HG03457 (cell line): ENCODE measurements around the gene ANAPC2.

Experiments used
- ATAC-seq: cut with Tn5 transposase; IDR thresholded peaks from one replicate; pipeline ENCODE4 v1.9.1; 2021; ENCODE audit warnings: moderate number of reproducible peaks; ENCODE audit not compliant: unreplicated experiment

Gene ANAPC2, protein sequence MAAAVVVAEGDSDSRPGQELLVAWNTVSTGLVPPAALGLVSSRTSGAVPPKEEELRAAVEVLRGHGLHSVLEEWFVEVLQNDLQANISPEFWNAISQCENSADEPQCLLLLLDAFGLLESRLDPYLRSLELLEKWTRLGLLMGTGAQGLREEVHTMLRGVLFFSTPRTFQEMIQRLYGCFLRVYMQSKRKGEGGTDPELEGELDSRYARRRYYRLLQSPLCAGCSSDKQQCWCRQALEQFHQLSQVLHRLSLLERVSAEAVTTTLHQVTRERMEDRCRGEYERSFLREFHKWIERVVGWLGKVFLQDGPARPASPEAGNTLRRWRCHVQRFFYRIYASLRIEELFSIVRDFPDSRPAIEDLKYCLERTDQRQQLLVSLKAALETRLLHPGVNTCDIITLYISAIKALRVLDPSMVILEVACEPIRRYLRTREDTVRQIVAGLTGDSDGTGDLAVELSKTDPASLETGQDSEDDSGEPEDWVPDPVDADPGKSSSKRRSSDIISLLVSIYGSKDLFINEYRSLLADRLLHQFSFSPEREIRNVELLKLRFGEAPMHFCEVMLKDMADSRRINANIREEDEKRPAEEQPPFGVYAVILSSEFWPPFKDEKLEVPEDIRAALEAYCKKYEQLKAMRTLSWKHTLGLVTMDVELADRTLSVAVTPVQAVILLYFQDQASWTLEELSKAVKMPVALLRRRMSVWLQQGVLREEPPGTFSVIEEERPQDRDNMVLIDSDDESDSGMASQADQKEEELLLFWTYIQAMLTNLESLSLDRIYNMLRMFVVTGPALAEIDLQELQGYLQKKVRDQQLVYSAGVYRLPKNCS

DNA sequence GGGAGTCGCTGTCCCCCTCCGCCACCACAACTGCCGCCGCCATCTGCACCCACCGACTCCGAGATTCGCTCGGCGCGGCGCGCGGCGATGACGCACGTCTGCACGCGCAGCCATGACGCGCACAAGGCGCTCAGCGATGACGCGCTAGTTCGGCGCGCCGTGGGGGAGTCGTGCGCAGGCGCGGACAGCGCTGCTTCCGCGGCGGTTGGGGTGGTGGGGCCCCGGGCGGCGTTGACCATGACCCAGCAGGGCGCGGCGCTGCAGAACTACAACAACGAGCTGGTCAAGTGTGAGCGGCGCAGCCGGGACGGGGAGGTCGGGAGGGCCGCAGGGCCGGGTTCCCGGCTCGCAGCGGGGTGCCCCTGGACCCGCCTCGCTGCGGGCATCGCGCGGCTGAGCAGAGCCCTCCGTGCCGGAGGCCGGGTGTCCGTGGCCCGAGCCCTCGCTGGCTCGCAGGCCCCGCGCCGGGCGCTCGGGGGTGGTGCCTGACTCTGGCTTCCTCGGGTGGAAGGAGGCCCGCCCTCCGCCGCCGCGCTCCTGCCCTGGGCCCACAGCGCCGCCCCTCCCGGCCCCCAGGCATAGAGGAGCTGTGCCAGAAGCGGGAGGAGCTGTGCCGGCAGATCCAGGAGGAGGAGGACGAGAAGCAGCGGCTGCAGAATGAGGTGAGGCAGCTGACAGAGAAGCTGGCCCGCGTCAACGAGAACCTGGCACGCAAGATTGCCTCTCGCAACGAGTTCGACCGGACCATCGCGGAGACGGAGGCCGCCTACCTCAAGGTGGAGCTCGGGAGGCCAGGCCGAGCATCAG lies at the start of gene ANAPC2, which contains the start of gene SSNA1:
TSS of gene ANAPC2 (minus strand) at position 71 of the 807 bp plus-strand sequence. CDS start at position 43, 28 bp downstream.
TSS of gene SSNA1 (plus strand) at position 187 of the 807 bp plus-strand sequence. CDS start at position 238, 51 bp downstream.
- peak; percentile 55 for ATAC-seq

DNA sequence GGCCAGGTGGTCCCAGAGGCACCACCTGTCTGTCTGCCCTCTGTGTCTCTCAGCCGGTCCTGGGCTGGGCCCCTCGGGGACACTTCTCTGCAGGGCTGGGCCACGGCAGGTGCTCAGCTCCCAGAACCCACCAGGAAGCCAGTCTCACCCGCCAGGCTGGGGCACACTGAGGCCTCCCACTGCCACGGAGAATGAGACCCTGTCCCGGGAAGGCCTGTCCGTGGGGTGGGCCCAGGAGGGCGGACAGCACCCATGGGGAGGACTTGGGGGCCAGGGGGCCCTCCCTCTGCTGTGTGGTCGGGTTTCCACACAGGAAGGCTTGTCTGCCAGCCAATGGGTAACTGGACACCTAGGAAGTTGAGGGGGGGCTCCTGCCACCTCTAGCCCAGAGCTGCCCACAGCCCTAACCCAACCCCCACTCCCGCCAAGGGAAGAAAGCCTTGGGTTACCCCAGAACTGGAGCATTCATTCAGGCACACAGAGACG lies 48.6 kb upstream of the ANAPC2 start:
- no peak for ATAC-seq

DNA sequence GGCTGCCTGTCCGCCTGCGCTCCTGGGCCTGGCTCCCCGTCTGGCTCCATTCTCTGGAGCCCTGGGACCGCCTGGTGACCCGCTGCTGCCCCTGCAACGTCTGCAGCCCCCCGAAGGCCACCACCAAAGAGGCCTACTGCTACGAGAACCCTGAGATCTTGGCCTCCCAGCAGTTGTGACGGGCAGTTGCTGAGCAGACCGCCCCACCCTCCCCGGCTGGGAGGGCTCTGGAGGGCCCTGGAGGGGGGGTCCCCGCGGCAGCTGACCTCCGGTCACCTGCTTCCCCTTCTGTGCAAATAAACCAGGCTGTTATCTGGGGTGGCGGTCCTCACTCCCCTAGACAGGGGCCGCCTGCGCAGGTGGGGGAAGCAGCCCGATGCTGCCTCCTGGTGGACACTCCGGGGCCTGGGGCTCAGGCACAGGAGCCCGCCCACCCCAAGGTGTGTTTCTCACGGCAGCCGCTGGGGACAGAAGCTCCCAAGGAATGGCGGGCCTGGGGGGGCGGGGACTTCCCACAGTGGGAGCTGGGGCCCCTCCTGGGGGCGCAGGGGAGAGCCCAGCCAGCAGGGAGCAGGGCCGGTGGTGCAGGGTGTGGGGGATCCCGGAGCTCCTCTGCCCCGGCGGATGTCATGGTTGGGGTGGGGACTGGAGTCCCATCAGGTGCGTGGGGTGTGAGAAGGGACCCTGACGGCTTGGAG lies 48.0 kb upstream of the ANAPC2 start:
- no peak for ATAC-seq

DNA sequence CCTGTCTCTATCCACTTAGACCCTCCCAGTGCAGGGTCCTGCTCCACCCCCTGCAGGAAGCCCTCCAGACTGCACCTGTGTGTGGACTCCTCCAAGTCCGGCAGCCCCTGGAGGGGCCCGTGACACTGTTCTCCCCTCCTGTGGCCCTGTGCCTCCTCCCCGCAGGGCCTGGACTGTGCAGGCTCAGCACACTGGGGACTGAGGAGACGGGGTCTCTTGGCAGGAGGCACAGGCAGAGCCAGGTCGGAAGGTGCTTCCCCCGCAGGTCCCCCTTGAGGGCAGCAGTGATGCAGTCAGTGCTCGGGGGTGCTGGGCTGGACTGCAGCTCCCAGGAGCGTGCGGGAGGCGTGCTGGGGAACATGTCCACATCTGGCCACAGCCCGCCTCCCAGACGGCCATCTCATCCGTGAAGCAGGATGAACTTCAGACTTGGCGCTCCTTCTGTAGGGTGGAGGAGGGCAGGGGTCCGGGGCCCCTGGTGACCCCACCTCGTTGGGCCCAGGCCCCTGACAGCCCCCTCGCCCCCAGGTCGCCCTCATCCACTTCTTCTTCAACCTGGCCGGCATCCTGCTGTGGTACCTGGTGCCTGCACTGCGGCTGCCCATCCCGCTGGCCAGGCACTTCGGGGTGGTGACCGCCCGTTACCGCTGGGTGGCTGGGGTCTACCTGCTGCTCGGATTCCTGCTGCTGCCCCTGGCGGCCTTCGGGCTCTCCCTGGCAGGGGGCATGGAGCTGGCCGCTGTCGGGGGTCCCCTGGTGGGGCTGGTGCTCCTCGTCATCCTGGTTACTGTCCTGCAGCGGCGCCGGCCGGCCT lies 47.3 kb upstream of the ANAPC2 start:
- no peak for ATAC-seq

DNA sequence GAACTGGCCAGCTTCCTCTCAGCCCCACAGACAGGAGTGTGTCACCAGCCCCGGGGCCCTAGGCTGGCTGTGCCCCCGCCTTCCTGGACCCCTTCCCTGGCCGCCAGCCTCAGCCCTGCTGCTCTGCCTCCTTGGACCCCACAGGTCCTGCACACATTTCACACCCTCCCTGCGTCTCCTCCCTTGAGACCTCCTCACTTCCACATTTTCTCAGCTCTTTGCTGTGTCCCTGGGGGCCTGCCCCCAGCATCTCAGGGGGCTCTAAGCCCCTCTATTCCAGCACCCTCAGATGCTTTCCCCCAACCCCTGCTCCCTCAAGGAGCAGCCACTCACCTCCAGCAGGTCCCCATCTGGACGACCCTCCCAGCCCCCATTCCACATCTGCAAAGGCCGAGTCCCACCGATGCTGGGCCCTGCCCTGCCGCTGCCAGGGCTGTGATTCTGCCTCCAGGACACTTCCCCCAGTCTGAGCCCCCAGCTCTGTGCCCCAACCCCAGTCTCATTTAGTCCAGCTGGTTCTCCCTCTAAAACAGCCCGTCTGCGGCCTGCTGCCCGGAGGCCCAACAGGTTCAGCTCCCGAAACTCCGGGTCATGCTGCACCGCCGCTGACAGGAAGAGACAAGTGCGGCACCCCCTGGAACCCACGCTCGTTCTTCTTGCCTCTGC lies 46.5 kb upstream of the ANAPC2 start:
- ATAC-seq = no peak

DNA sequence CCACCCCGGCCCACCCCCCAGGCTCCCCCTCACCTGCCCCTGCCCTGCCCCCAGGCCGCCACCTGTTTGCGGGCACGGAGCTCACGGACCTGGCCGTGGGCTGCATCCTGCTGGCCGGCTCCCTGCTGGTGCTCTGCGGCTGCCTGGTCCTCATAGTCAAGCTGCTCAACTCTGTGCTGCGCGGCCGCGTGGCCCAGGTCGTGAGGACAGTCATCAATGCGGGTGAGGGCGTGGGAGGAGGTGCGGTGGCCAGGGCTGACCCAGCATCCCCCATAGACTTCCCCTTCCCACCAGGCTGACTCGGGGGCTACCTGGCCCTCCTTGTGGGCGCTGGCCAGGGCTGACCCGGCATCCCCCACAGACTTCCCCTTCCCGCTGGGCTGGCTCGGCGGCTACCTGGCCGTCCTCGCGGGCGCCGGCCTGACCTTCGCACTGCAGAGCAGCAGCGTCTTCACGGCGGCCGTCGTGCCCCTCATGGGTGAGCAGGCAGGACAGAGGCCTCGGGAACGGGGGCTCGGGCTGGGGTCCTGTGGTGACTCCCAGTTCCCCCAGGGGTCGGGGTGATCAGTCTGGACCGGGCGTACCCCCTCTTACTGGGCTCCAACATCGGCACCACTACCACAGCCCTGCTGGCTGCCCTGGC lies 45.8 kb upstream of the ANAPC2 start:
- ATAC-seq = no peak

DNA sequence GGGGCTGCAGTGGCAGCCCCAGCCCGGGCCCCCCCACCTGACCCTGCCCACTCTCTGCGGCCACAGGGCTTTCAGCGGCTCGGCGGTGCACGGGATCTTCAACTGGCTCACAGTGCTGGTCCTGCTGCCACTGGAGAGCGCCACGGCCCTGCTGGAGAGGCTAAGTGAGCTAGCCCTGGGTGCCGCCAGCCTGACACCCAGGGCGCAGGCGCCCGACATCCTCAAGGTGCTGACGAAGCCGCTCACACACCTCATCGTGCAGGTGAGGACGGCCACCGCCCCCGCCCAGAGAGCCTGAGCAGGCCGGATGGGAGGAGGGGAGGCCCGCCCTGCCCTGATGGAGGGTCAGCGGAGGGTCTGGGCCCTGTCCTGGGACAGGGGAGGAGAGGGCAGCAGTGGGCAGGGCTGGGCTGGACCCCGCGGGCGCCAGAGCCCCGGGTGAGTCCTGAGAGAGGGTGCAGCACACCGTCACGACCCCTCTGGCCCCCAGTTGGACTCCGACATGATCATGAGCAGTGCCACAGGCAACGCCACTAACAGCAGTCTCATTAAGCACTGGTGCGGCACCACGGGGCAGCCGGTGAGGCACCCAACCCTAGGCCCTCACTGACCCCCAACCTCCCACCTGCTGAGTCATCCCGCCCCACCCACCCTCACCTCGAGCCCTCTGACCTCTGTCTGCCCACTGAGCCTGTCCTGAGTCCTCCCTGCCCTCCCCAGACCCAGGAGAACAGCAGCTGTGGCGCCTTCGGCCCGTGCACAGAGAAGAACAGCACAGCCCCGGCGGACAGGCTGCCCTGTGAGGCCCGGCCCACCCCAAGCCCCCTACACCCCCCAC lies 45.0 kb upstream of the ANAPC2 start:
- no peak for ATAC-seq

DNA sequence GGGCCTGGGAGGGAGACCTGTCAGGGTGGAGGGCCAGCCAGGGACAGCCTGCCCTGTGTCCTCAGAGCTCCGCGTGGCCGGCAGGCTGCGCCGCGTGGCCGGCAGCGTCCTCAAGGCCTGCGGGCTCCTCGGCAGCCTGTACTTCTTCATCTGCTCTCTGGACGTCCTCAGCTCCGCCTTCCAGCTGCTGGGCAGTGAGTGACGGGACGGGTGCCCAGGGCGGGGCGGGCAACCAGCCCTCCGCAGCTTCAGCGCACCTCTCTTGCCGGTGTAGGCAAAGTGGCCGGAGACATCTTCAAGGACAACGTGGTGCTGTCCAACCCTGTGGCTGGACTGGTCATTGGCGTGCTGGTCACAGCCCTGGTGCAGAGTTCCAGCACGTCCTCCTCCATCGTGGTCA lies 44.1 kb upstream of the ANAPC2 start:
- no peak for ATAC-seq

DNA sequence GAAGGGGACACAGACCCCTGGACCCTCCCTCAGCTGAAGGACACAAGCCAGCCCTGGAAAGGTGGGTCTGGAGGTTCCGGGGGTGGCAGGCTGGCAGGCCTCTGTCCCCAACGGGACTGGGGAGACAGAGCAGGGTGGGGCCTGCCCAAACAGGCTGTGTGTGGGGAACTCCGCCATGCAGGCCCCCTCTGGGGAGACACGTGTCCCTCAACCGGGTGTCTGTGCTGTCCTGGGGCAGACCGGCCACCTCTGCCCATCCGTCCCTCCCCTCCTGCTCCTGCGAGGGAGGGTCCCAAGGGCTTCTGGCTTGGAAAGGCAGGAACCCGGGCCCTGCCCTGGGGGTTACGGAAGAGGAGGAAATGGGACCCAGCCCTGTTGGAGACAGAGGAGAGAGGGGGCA lies 43.7 kb upstream of the ANAPC2 start:
- no peak for ATAC-seq

DNA sequence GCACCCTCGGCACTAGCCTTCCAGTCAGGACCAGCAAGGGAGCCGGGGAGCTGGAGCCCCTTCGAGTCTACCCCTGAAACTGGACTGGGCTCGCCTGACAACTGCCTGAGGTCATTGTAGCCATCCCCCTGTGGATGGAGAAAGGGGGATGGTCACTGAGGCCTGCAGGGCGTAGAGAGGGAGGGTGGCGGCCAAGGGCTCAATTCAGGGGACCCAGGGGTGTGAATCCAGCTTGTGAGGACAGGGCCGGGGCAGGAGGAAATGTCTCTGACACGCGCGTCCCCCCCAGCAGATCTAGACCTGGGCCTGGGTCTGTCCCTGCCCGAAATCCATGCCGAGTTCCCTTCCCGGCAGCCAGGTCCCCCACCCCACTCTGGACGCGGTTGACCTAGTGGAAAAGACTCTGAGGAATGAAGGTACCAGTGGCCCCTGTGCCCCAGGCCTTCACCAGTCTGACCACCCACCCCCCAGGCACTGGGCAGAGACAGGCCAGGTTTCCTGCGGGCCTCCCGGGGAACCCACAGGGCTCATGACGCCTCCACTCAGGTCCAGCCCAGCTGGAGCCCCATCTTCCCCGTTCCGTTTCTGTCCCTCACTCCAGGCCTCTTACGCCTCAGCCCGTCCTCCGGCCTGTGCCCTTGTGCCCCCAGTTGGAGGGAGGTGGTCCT lies 43.1 kb upstream of the ANAPC2 start:
- ATAC-seq = no peak

DNA sequence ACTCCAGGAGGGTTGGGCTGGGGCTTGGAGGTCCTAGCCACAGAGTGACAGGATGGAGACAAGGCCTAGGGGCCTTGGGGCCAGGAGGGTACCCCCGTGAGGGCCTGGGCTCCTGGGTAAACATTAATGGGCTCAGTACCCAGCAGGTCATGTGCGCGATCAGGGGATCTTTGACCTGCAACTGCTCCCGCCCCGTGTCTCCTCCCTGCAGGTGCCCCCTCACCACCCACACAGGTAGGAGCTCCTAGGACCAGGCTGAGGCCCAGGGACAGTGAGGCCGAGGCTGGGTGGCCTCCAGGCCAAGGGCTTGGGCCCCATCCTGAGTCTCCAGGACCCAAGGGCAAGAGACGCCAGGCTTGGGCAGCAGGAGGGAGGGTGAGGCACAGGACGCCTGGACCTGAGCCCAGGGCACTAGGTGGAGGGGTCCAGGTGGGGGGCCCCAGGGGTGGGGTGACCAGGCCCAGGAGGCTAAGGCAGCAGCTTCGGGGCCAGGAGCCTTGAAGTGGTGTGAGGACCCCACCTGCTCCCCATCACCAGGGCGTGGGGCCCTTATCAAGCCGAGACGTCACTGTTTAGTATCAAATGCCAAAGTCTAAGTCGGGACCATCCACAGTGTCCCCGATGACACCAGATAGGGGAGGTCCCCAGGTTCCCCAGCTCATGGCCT lies 42.5 kb upstream of the ANAPC2 start, which contains the start of gene SLC34A3:
TSS of gene SLC34A3 (plus strand) at position 197 of the 667 bp plus-strand sequence. CDS start 802 bp downstream, outside the sequence.
- no peak for ATAC-seq

DNA sequence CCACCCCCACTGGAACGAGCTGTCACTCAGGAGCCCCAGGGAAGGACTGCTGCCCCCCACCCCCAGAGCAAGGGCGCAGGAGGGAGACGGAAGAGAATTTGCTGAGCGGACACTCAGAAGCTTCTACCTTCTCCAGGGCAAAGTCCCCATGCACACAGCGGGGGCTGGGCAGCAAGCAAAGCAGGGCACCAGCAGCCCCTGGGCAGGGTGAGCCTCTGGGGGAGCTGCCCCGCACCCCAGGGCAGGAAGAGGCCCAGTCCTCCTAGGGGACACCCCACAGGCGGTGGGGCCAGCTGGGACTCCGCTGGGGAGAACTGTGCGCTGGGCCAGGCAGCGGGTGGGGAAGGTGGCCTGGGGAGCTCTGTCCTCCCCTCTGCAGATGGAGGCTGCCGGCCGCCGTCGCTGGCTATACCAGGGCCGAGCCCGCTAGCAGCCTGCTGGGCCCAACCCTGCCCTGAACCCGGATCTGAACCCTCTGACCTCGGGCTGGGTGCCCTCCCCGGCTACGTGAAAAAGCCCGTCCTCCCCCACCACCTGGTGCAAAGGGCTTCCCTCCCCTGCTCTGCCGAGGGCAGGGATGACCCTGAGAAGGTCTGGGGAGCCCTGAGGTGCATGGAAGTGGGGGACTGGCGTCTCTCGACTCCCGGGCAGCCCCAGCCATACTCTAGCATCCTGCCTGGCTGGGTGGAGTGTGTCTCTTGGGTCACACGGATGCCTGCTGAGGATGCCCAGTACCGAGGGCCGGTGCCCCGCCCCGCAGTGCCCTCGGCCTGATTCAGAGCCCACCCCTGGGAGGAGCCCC lies 41.7 kb upstream of the ANAPC2 start:
- ATAC-seq = no peak

DNA sequence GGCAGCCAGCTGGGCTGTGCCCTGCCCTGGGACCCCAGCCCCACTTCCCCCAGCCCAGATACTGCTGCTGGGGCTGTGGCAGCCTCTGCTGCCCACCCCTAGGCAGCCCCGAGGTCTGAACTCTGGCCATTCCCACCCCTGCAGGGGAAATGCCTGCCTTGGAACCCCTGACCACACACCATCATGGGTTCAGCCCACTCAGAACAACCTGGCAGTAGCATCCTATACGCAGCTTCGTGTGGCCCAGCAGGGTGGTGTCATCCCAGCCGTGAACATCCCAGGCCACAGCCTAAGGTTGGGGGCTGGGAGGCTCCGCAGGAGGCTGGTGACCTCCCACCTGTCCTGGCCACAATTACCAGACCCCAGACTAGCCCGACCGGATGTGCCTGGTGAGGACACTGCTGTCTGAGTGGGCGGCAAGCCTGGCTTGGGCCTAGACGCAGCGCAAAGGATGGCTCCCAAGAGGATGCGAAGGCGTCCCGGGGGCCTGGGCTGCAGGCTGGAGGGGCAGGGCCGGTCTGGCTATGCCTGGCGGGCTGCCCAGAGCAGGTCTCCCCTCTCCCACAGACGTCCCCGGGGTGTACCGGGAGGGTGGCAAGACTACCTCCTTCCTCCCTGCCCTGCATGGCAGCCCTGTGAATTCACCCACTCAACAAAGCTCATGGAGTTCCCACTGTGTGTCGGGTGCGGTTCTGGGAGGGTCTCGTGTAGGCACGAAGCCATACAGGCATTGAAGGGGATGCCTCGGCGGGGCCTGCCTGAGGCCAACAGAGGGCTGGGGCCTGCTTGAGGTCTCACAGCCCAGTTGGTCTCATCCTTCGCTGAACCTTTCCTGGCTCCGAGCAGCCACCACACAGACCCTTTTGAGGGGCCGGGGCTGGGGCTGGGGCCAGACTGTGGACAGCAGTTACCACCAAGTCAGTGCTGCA lies 40.9 kb upstream of the ANAPC2 start:
- ATAC-seq = no peak

DNA sequence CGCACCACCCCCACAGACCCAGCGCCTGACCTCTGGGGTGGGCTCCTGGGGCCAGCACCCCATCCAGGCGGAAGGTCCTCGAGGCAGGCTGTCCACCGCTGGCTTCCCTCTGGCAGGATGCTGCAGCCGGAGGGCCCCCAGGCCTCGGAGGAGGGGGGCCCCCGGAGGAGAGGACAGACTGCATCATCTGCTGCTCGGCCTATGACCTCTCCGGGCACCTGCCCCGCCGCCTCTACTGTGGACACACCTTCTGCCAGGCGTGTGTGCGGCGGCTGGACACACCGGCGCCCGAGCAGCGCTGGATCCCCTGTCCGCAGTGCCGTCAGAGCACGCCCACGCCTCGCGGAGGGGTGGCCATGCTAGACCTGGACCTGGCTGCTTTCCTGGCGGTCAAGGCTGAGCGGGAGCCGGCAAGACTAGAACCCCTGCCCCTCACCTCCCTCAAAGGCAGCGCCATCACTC lies 40.2 kb upstream of the ANAPC2 start:
- ATAC-seq = no peak
